ENCODE results near the gene KIF5B.
"Not testable (repeated sequence)": the region's sequence is repeated elsewhere in the genome, so short reads cannot be mapped to it uniquely, and the experiment has no call there.

The KIF5B gene

GRCh38 chr10:32004161-32004591 lies 52.0 kb downstream of the KIF5B start:
- no peak for DNase-seq

GRCh38 chr10:32002531-32002930 lies 53.7 kb downstream of the KIF5B start:
- DNase-seq: no peak

GRCh38 chr10:32000937-32001336 lies 55.3 kb downstream of the KIF5B start:
- no peak for DNase-seq

GRCh38 chr10:31999836-32000235 lies 56.4 kb downstream of the KIF5B start:
- no peak for DNase-seq

- no peak for DNase-seq
Observed at GRCh38 chr10:31999070-31999660, 57.1 kb downstream of the KIF5B start.

- DNase-seq: no peak
Observed at GRCh38 chr10:31994926-31995325, 61.3 kb downstream of the KIF5B start.

- DNase-seq: no peak
Observed at GRCh38 chr10:31990937-31991336, 65.3 kb downstream of the KIF5B start.

- DNase-seq: not testable (repeated sequence)
Observed at GRCh38 chr10:31987786-31988185, 68.4 kb downstream of the KIF5B start.

GRCh38 chr10:31982111-31982510 lies 74.1 kb downstream of the KIF5B start:
- no peak for DNase-seq

GRCh38 chr10:31980471-31980870 lies 75.8 kb downstream of the KIF5B start:
- DNase-seq: no peak

- DNase-seq: not testable (repeated sequence)
Observed at GRCh38 chr10:31979071-31979470, 77.2 kb downstream of the KIF5B start.

GRCh38 chr10:31978156-31978483 lies 78.1 kb downstream of the KIF5B start:
- DNase-seq: no peak

- DNase-seq: no peak
Observed at GRCh38 chr10:31977440-31978155, 78.6 kb downstream of the KIF5B start.

GRCh38 chr10:31975157-31975765 lies 81.0 kb downstream of the KIF5B start:
- DNase-seq: no peak

- no peak for DNase-seq
Observed at GRCh38 chr10:31974434-31975124, 81.6 kb downstream of the KIF5B start.

- DNase-seq: no peak
Observed at GRCh38 chr10:31972519-31973041, 83.6 kb downstream of the KIF5B start.

- DNase-seq: not testable (repeated sequence)
Observed at GRCh38 chr10:31969847-31970246, 86.4 kb downstream of the KIF5B start.

- no peak for DNase-seq
Observed at GRCh38 chr10:31963589-31963980, 92.6 kb downstream of the KIF5B start.

- no peak for DNase-seq
Observed at GRCh38 chr10:31962826-31963588, 93.2 kb downstream of the KIF5B start.

- peak; percentile 72 for DNase-seq
Observed at GRCh38 chr10:31961277-31962074, 94.7 kb downstream of the KIF5B start.

GRCh38 chr10:31959461-31960173 lies 96.6 kb downstream of the KIF5B start:
- DNase-seq: no peak
